Head of caudate nucleus (tissue), 42 donors: ENCODE results near the gene PPDPF.
"Not testable (repeated sequence)": the region's sequence is repeated elsewhere in the genome, so short reads cannot be mapped to it uniquely, and the experiment has no call there.

Experiments used
- DNase-seq, 42 donors: peaks; one replicate each; pipeline versions ENCODE4 v3.0.0 to v3.0.0-alpha.2; 2020 to 2021; ENCODE audit warnings: mixed read lengths in 7 of 42
- intact Hi-C: fragments of 100-400 bp; cut with DNase I; formaldehyde crosslinking; loops from one replicate; pipeline ENCODE4 v1.15.0; 2022

Gene PPDPF

GRCh38 chr20:63566395-63567135 is 46.0 kb downstream of the PPDPF start:
- intact Hi-C loops = no loop called here
- DNase-seq = no peak

GRCh38 chr20:63567136-63567385 is 46.5 kb downstream of the PPDPF start:
- no peak for DNase-seq
- intact Hi-C loops = no loop called here

GRCh38 chr20:63567386-63568169 is 47.0 kb downstream of the PPDPF start:
- intact Hi-C loops = no loop called here
- peak in 20 of 42 donors; percentile 11 to 65 (median 26) for DNase-seq

GRCh38 chr20:63568170-63568981 is 47.8 kb downstream of the PPDPF start:
- no peak for DNase-seq

GRCh38 chr20:63568986-63569949 is 48.7 kb downstream of the PPDPF start:
- no peak for DNase-seq
- intact Hi-C loops = no loop called here

More at GRCh38 chr20:63568170-63568981, 47.8 kb downstream of the PPDPF start:
- intact Hi-C loops = no loop called here

GRCh38 chr20:63570281-63571086 is 49.9 kb downstream of the PPDPF start:
- intact Hi-C loops = no loop called here
- DNase-seq = no peak

GRCh38 chr20:63571087-63571478 is 50.5 kb downstream of the PPDPF start:
- DNase-seq, intact Hi-C loops: not testable (repeated sequence)
